DOHH2 (cell line): ENCODE results near the gene FHOD3.

Experiments used
- H3F3A ChIP-seq: fragments of 200-600 bp; sonication (generic), shearing (Covaris generic); 2 replicates; pipeline ENCODE4 v1.6.0; 2016; ENCODE audit warnings: antibody characterized with exemption, mild to moderate bottlenecking; ENCODE audit not compliant: control insufficient read depth, insufficient read depth
- H3K27ac ChIP-seq: fragments of 200-600 bp; sonication (generic); 2 replicates; pipeline ENCODE4 v1.5.1; 2014; ENCODE audit warnings: low read depth, mild to moderate bottlenecking, low read length, moderate library complexity
- H3K27me3 ChIP-seq: fragments of 200-600 bp; sonication (generic); 2 replicates; pipeline ENCODE4 v1.6.1; 2014; ENCODE audit warnings: mild to moderate bottlenecking, low read length, mixed read lengths; ENCODE audit not compliant: control insufficient read depth
- H3K36me3 ChIP-seq: fragments of 200-600 bp; sonication (generic); 2 replicates; pipeline ENCODE4 v1.6.1; 2014; ENCODE audit warnings: mild to moderate bottlenecking, low read length, moderate library complexity, mixed read lengths; ENCODE audit not compliant: control insufficient read depth
- H3K4me1 ChIP-seq: fragments of 200-600 bp; sonication (generic); 2 replicates; pipeline ENCODE4 v1.6.1; 2014; ENCODE audit warnings: mild to moderate bottlenecking, low read length, mixed read lengths; ENCODE audit not compliant: control insufficient read depth
- H3K4me2 ChIP-seq: fragments of 200-600 bp; sonication (generic); 2 replicates; pipeline ENCODE4 v1.6.0; 2014; ENCODE audit warnings: mild to moderate bottlenecking, low read length, moderate library complexity
- H3K4me3 ChIP-seq: fragments of 200-600 bp; sonication (generic); 2 replicates; pipeline ENCODE4 v1.5.1; 2014; ENCODE audit warnings: mild to moderate bottlenecking, low read length, mixed read lengths
- H3K79me2 ChIP-seq: fragments of 200-600 bp; sonication (generic); 2 replicates; pipeline ENCODE4 v1.6.1; 2014; ENCODE audit warnings: mild to moderate bottlenecking, low read length, mixed read lengths; ENCODE audit not compliant: control insufficient read depth
- H3K9me2 ChIP-seq: fragments of 200-600 bp; sonication (generic); replicated peaks from 2 replicates; pipeline ENCODE4 v1.6.1; 2014; ENCODE audit warnings: mild to moderate bottlenecking, low read length, mixed read lengths; ENCODE audit not compliant: control insufficient read depth
- H3K9me3 ChIP-seq: fragments of 200-600 bp; sonication (generic); 2 replicates; pipeline ENCODE4 v1.6.1; 2014; ENCODE audit warnings: antibody characterized with exemption, low read length, mixed read lengths; ENCODE audit not compliant: control insufficient read depth, insufficient read depth
- H4K20me1 ChIP-seq: fragments of 200-600 bp; sonication (generic); 2 replicates; pipeline ENCODE4 v1.6.0; 2014; ENCODE audit warnings: low read depth, mild to moderate bottlenecking, antibody characterized with exemption, low read length, moderate library complexity; ENCODE audit not compliant: control insufficient read depth, insufficient read depth
- CTCF ChIP-seq: fragments of 200-600 bp; sonication (generic); IDR thresholded peaks from one replicate; pipeline ENCODE4 v1.5.1; 2014; ENCODE audit warnings: antibody characterized with exemption, mild to moderate bottlenecking, low read depth, low read length; ENCODE audit not compliant: poor library complexity, severe bottlenecking
- EZH2phosphoT487 ChIP-seq: fragments of 200-600 bp; sonication (generic); IDR thresholded peaks from 2 replicates; pipeline ENCODE4 v1.6.1; 2017; ENCODE audit warnings: borderline replicate concordance, mild to moderate bottlenecking, antibody characterized with exemption, low read length, moderate library complexity, mixed read lengths

Gene FHOD3

GRCh38 chr18:36811955-36812354 is 514.4 kb downstream of the FHOD3 start:
- H3F3A ChIP-seq = peaks cover 5% of the 10 kb centered on the region; the same call in 1 of the 2 replicates
- H3K4me2 ChIP-seq = no peak overlapping the region
- H3K79me2 ChIP-seq = no peaks in the 10 kb centered on the region
- no peak overlapping the region for H3K4me3 ChIP-seq
- no peak overlapping the region for H3K27ac ChIP-seq
- no peak for TF ChIP-seq EZH2phosphoT487
- H3K4me1 ChIP-seq = peaks cover 3% of the 10 kb centered on the region; the same call in 1 of the 2 replicates
- no peaks in the 10 kb centered on the region for H3K27me3 ChIP-seq
- peaks cover 38% of the 10 kb centered on the region for H3K36me3 ChIP-seq
- H3K9me3 ChIP-seq = no peaks in the 10 kb centered on the region
- H4K20me1 ChIP-seq = 0 out of 2 replicates have a peak, but pooled peaks cover 3% of the 10 kb centered on the region
- no peaks in the 10 kb centered on the region for H3K9me2 ChIP-seq

- TF ChIP-seq EZH2phosphoT487 = no peak
- TF ChIP-seq CTCF = no peak
- Histone ChIP-seq H3K36me3 (peaks cover 36% of the 10 kb centered on the region), H3F3A (peaks cover 5% of the 10 kb centered on the region; the same call in 1 of the 2 replicates), H3K4me3 (no peak overlapping the region), H4K20me1 (0 out of 2 replicates have a peak, but pooled peaks cover 3% of the 10 kb centered on the region), H3K27me3 (no peaks in the 10 kb centered on the region), H3K4me1 (peaks cover 3% of the 10 kb centered on the region; the same call in 1 of the 2 replicates), H3K9me3 (no peaks in the 10 kb centered on the region), H3K9me2 (no peaks in the 10 kb centered on the region), H3K79me2 (no peaks in the 10 kb centered on the region), H3K4me2 (no peak overlapping the region), H3K27ac (no peak overlapping the region)
Measured at GRCh38 chr18:36812678-36813077, 515.2 kb downstream of the FHOD3 start.

- H3K27me3 ChIP-seq = no peaks in the 10 kb centered on the region
- H3K4me2 ChIP-seq = no peak overlapping the region
- H3F3A ChIP-seq = peaks cover 5% of the 10 kb centered on the region; the same call in 1 of the 2 replicates
- H3K27ac ChIP-seq = no peak overlapping the region
- H3K79me2 ChIP-seq = no peaks in the 10 kb centered on the region
- H3K9me3 ChIP-seq = no peaks in the 10 kb centered on the region
- peaks cover 3% of the 10 kb centered on the region; the same call in 1 of the 2 replicates for H3K4me1 ChIP-seq
- no peak overlapping the region for H3K4me3 ChIP-seq
- TF ChIP-seq EZH2phosphoT487 (no peak), CTCF (no peak)
- H3K9me2 ChIP-seq = no peaks in the 10 kb centered on the region
- peaks cover 38% of the 10 kb centered on the region for H3K36me3 ChIP-seq
- 0 out of 2 replicates have a peak, but pooled peaks cover 3% of the 10 kb centered on the region for H4K20me1 ChIP-seq
Measured at GRCh38 chr18:36813101-36813775, 515.7 kb downstream of the FHOD3 start.

GRCh38 chr18:36813824-36814223 is 516.3 kb downstream of the FHOD3 start:
- H3K27me3 ChIP-seq = no peaks in the 10 kb centered on the region
- TF ChIP-seq CTCF (no peak), EZH2phosphoT487 (no peak)
- no peaks in the 10 kb centered on the region for H3K79me2 ChIP-seq
- no peaks in the 10 kb centered on the region for H3K9me2 ChIP-seq
- peaks cover 40% of the 10 kb centered on the region for H3K36me3 ChIP-seq
- no peak overlapping the region for H3K4me3 ChIP-seq
- H4K20me1 ChIP-seq = 0 out of 2 replicates have a peak, but pooled peaks cover 3% of the 10 kb centered on the region
- H3F3A ChIP-seq = peaks cover 5% of the 10 kb centered on the region; the same call in 1 of the 2 replicates
- H3K4me2 ChIP-seq = no peak overlapping the region
- H3K4me1 ChIP-seq = peaks cover 3% of the 10 kb centered on the region; the same call in 1 of the 2 replicates
- no peak overlapping the region for H3K27ac ChIP-seq
- no peaks in the 10 kb centered on the region for H3K9me3 ChIP-seq
